Measurements from ENCODE around the gene LRRTM4.
"Not testable (repeated sequence)": the region's sequence is repeated elsewhere in the genome, so short reads cannot be mapped to it uniquely, and the experiment has no call there.

Gene LRRTM4

GRCh38 chr2:76731157-76731556, 791.0 kb downstream of the LRRTM4 start:
- DNase-seq (ENCODE audit: insufficient read length, low spot score) (no peak), FAIRE-seq (no peak)
- no peak for TF ChIP-seq POLR2A (IDR thresholded peaks at IDR 0.05; ENCODE audit: low read depth, low read length)

DNA sequence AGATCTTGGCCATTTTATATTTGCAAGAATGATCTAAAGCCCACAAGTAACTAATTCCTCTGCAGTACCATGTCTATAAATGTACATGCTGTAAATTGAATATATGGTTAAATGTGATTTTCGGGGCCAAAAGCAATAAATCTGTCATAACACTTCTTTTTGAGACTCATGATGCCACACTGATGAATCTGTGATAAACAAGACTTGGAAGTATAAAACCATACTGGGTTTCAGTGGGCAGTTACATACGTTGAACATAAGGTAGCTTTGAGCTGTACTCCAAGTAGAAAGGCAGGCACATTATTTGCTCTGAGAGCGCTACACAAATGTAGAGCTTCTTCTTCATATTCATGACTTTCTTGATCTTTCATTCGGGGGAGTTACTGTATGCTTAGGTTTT, 792.2 kb downstream of the LRRTM4 start:
- DNase-seq (ENCODE audit: insufficient read length, low spot score) (no peak), FAIRE-seq (no peak)
- no peak for TF ChIP-seq POLR2A (IDR thresholded peaks at IDR 0.05; ENCODE audit: low read depth, low read length)

- no peak for FAIRE-seq
- no peak for TF ChIP-seq POLR2A (IDR thresholded peaks at IDR 0.05; ENCODE audit: low read depth, low read length)
- no peak for DNase-seq (ENCODE audit: insufficient read length, low spot score)
Measured at GRCh38 chr2:76721226-76721625, 801.0 kb downstream of the LRRTM4 start.

- TF ChIP-seq POLR2A (IDR thresholded peaks at IDR 0.05; ENCODE audit: low read depth, low read length) = no peak
- no peak for DNase-seq (ENCODE audit: insufficient read length, low spot score)
- FAIRE-seq = no peak
Measured at GRCh38 chr2:76713312-76713711, 808.9 kb downstream of the LRRTM4 start.

DNA sequence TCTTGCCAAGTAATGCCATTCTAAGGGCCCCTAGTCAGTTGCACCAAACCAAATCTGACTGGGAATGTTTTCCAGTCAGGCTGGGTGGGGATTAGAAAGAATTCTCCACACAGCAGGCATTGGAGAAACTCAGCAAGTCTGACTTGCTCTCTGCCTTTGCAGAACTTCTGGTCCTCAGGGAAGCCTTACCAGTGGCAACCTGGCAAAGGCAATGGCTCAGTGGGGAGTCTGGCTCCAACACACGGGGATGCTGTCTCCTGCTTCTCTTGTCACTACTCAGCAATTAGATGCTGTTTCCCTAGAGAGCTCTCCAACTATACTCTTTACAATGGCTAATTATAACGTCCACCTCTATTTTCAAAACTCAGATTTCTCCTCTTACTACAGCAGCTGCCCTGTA, 810.7 kb downstream of the LRRTM4 start:
- TF ChIP-seq POLR2A (IDR thresholded peaks at IDR 0.05; ENCODE audit: low read depth, low read length) = no peak
- DNase-seq (ENCODE audit: insufficient read length, low spot score) = no peak
- FAIRE-seq = no peak

GRCh38 chr2:76700894-76701293, 821.3 kb downstream of the LRRTM4 start:
- FAIRE-seq (no peak), DNase-seq (ENCODE audit: insufficient read length, low spot score) (no peak)
- TF ChIP-seq POLR2A (IDR thresholded peaks at IDR 0.05; ENCODE audit: low read depth, low read length) = no peak

DNA sequence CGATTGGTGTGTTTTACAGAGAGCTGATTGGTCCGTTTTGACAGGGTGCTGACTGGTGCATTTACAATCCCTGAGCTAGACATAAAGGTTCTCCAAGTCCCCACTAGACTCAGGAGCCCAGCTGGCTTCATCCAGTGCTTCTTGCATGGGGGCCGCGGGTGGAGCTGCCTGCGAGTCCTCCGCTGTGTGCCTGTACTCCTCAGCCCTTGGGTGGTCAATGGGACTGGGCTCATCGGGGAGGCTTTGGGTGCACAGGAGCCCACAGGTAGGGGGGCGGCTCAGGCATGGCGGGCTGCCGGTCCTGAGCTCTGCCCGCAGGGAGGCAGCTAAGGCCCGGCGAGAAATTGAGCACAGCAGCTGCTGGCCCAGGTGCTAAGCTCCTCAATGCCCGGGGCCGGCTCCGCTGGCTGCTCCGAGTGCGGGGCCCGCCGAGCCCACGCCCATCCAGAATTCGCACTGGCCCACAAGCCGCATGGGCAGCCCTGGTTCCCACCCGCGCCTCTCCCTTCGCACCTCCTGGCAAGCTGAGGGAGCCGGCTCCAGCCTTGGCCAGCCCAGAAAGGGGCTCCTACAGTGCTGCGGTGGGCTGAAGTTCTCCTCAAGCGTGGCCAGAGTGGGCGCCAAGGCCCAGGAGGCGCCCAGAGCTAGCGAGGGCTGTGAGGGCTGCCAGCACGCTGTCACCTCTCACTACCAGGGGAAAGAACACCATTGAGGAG, 824.0 kb downstream of the LRRTM4 start:
- DNase-seq (ENCODE audit: insufficient read length, low spot score); FAIRE-seq: not testable (repeated sequence)

Measured in H54 (cell line).